Tibial nerve (tissue), 3 donors: ENCODE data around the gene MON1A.

Source experiments
- CTCF ChIP-seq, 5 experiments: fragments of 200-600 bp in 3 of 5; fragments of 450-650 bp in 2 of 5; sonication (generic) in 3 of 5; IDR thresholded peaks; one replicate each; pipeline ENCODE4 v1.5.1; 2016 to 2019; ENCODE audit warnings: antibody characterized with exemption in 5 of 5, mild to moderate bottlenecking in 3 of 5, moderate library complexity in 2 of 5
- POLR2A ChIP-seq, 2 donors: fragments of 450-650 bp; IDR thresholded peaks; one replicate each; pipeline ENCODE4 v1.6.1; 2017; ENCODE audit warnings: antibody characterized with exemption in 2 of 2, mild to moderate bottlenecking in 2 of 2, moderate library complexity in 2 of 2

GRCh38 chr3:49914906-49915305 is 14.7 kb downstream of the MON1A start:
- TF ChIP-seq CTCF (IDR thresholded peaks at IDR 0.05), result no peak
- no peak for TF ChIP-seq POLR2A (IDR thresholded peaks at IDR 0.05)
